BLaER1 (cell line): ENCODE data around the gene CHMP6.

Experiments
- H3K27ac ChIP-seq: shearing (Covaris generic); formaldehyde crosslinking; 2 replicates; pipeline ENCODE4 v1.8.1; 2022
- H3K27me3 ChIP-seq: shearing (Covaris generic); formaldehyde crosslinking; 2 replicates; pipeline ENCODE4 v1.8.1; 2022
- H3K36me3 ChIP-seq: shearing (Covaris generic); formaldehyde crosslinking; 2 replicates; pipeline ENCODE4 v1.8.1; 2022
- H3K4me1 ChIP-seq: shearing (Covaris generic); formaldehyde crosslinking; 2 replicates; pipeline ENCODE4 v1.8.1; 2022
- H3K4me2 ChIP-seq: shearing (Covaris generic); formaldehyde crosslinking; 2 replicates; pipeline ENCODE4 v1.8.1; 2022
- H3K4me3 ChIP-seq: shearing (Covaris generic); formaldehyde crosslinking; 2 replicates; pipeline ENCODE4 v1.8.1; 2022
- H3K9ac ChIP-seq: shearing (Covaris generic); formaldehyde crosslinking; 2 replicates; pipeline ENCODE4 v1.8.1; 2022
- H3K9me3 ChIP-seq: shearing (Covaris generic); formaldehyde crosslinking; 2 replicates; pipeline ENCODE4 v1.8.1; 2022
- H4K20me1 ChIP-seq: shearing (Covaris generic); formaldehyde crosslinking; 2 replicates; pipeline ENCODE4 v1.8.1; 2022
- Cebpa-rat ChIP-seq: shearing (Covaris generic); IDR thresholded peaks from 2 replicates; pipeline ENCODE4 v1.8.1; 2022

CHMP6 gene

DNA sequence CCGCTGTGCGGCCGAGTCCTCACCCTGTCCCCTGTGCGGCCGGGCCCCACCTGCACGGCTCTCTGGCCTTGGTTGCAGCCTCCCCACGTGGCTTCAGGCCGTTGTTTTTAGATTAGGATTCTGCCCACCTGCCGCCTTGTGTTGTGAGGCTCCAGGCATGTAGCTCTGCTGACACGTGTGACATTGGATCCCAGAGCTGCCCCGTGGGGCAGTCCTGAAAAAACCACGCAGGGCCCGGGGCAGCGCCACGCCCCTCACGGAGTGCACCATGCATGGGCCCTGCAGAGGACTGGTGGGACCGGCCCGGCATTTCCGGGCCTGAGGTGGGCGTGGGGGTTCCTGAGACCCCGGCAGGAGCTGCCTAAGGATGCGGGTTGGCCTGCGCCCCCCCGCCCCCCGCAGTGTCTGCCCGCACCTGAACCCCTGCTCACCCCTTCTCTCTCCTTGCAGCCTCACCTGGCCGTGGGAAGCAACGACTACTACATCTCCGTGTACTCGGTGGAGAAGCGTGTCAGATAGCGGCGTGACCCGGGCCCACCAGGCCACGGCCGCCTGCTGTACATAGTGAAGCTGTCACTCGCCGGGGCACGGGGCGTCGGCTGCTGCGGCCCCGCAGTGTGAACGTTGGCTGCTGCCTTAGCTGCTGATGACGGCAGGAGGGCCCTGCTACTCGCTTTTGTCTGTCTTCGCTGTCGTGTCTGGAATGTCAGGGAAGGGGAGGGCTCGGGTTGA is 27.7 kb upstream of the CHMP6 start:
- no peak overlapping the region for H3K27ac ChIP-seq
- H3K4me1 ChIP-seq, result peaks cover 34% of the 10 kb centered on the region
- no peaks in the 10 kb centered on the region for H3K9me3 ChIP-seq
- no peak overlapping the region for H3K4me2 ChIP-seq
- H3K9ac ChIP-seq, result no peak overlapping the region
- no peaks in the 10 kb centered on the region for H3K27me3 ChIP-seq
- H4K20me1 ChIP-seq, result peaks cover 47% of the 10 kb centered on the region
- no peak overlapping the region for H3K4me3 ChIP-seq
- H3K36me3 ChIP-seq, result peaks cover 50% of the 10 kb centered on the region
- no peak for TF ChIP-seq Cebpa-rat

DNA sequence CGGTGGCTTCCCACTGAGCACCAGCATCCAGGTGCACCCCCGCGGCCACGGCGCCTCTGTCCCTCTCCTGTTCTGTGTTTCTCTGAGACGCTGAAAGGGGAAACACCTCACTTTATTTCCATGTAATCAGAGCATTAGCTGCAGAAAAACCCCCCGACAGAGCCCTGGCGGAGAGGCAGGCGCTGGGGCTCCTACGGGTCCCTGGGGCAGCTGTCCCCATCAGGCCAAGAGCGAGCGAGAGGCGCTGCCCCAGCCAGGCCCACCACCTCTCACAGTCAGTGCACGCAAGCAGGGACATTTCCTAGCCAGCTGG is 27.1 kb upstream of the CHMP6 start:
- Histone ChIP-seq H3K27ac (no peak overlapping the region), H3K4me2 (no peak overlapping the region), H4K20me1 (peaks cover 43% of the 10 kb centered on the region), H3K36me3 (peaks cover 50% of the 10 kb centered on the region), H3K4me1 (peaks cover 34% of the 10 kb centered on the region), H3K9ac (no peak overlapping the region), H3K9me3 (no peaks in the 10 kb centered on the region), H3K4me3 (no peak overlapping the region), H3K27me3 (no peaks in the 10 kb centered on the region)
- TF ChIP-seq Cebpa-rat, result no peak

DNA sequence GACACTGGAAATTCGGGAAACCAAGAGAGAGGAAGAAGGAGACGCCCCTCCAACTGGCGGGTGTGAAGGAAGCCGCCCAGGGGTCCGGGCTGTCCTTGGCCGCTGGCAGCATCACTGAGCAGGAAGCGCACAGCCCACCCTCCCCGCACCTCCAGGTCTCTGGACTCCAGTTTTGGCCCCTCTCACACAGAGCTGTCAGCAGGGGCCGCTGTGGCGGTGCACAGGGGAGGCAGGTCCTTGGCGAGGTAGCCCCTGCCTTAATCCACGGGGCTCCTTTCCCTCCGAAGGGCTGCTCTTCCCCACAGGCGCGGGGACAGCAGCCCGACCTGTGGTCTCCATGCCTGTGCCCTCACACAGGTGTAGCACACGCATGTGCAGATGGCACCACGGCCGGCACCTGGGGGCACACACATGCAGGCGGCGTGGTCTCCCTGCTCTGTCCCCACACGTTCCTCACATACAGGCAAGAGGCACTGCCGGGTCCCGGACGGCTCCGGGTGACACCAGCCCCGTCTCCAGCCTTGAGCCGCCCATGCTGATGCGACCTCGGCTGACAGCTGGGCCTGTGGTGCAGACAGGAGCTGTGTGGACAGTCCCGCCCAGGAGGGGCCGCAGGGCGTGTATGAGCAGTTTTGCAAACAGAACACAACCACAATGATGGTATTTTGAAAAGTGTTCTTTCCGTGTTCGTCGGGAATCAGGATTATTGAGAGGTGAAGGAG is 26.6 kb upstream of the CHMP6 start:
- peaks cover 46% of the 10 kb centered on the region for H3K36me3 ChIP-seq
- H3K4me1 ChIP-seq, result peaks cover 38% of the 10 kb centered on the region
- no peak overlapping the region for H3K4me3 ChIP-seq
- H3K9ac ChIP-seq, result no peak overlapping the region
- no peak overlapping the region for H3K4me2 ChIP-seq
- TF ChIP-seq Cebpa-rat, result no peak
- no peaks in the 10 kb centered on the region; the same call in 1 of the 2 replicates for H3K27me3 ChIP-seq
- H3K9me3 ChIP-seq, result no peaks in the 10 kb centered on the region
- peaks cover 43% of the 10 kb centered on the region for H4K20me1 ChIP-seq
- H3K27ac ChIP-seq, result no peak overlapping the region

GRCh38 chr17:80965606-80966005 is 26.0 kb upstream of the CHMP6 start:
- no peak overlapping the region for H3K4me3 ChIP-seq
- no peak for TF ChIP-seq Cebpa-rat
- no peak overlapping the region for H3K4me2 ChIP-seq
- H3K4me1 ChIP-seq, result peaks cover 44% of the 10 kb centered on the region
- peaks cover 2% of the 10 kb centered on the region; the same call in 1 of the 2 replicates for H3K27me3 ChIP-seq
- no peak overlapping the region for H3K9ac ChIP-seq
- H3K9me3 ChIP-seq, result no peaks in the 10 kb centered on the region
- H3K36me3 ChIP-seq, result peaks cover 40% of the 10 kb centered on the region
- peaks cover 45% of the 10 kb centered on the region for H4K20me1 ChIP-seq
- no peak overlapping the region for H3K27ac ChIP-seq

DNA sequence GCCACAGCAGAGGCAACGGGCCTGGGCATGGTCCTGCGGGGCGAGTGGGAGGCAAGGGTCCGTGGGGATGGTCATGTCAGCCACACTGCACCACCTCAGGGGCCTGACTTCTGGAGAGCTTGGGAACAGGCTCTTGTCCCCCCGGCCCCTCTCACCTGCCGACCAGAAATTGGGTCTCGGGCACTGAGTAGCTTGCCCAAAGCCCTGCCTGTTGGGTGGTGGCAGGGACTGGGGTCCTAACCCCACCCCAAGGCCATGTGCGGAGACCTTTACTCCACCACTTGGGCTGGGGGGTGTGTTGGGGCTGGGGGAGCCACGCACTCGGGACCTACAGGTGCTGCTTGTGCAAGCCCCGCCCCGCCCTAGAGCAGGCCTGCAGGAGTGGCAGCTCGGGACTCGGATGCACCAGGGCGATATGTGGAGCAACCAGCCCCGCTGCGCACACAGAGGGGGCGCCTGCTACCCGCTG is 24.2 kb upstream of the CHMP6 start:
- Histone ChIP-seq H4K20me1 (peaks cover 36% of the 10 kb centered on the region), H3K4me2 (no peak overlapping the region), H3K9me3 (no peaks in the 10 kb centered on the region), H3K27ac (no peak overlapping the region), H3K36me3 (peaks cover 24% of the 10 kb centered on the region), H3K4me1 (peaks cover 46% of the 10 kb centered on the region), H3K4me3 (no peak overlapping the region), H3K9ac (no peak overlapping the region), H3K27me3 (peaks cover 12% of the 10 kb centered on the region; the same call in 1 of the 2 replicates)
- no peak for TF ChIP-seq Cebpa-rat

DNA sequence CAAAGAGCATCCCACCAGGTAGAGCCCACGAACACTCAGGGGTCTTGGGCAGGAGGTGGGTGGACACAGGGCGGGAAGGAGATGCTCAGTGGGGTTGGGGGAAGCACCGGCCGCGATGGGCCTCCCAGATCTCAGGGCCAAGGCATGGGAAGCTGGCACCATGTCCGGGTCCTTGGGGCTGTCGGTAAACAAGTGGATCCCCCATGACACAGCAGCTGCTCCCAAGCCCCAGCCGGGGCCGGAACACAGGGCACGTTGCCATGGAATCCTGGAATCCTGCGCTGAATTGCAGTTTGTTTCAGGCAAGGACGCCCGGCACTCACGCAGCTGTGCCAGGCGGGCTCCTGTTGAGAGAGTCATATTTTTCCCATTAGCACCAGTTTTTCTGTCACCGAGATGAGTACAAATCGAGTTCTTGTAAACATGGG is 23.0 kb upstream of the CHMP6 start:
- H3K9ac ChIP-seq, result no peak overlapping the region
- H3K27me3 ChIP-seq, result peaks cover 14% of the 10 kb centered on the region; the same call in 1 of the 2 replicates
- peaks cover 35% of the 10 kb centered on the region; the same call in 1 of the 2 replicates for H4K20me1 ChIP-seq
- H3K36me3 ChIP-seq, result peaks cover 21% of the 10 kb centered on the region
- peaks cover 51% of the 10 kb centered on the region for H3K4me1 ChIP-seq
- H3K9me3 ChIP-seq, result no peaks in the 10 kb centered on the region
- no peak for TF ChIP-seq Cebpa-rat
- H3K4me2 ChIP-seq, result peak overlapping the region; percentile 83
- peak overlapping the region; percentile 26 for H3K27ac ChIP-seq
- H3K4me3 ChIP-seq, result no peak overlapping the region

GRCh38 chr17:80969030-80969673 is 22.5 kb upstream of the CHMP6 start:
- H3K4me2 ChIP-seq, result peak overlapping the region; percentile 83
- peaks cover 51% of the 10 kb centered on the region for H3K4me1 ChIP-seq
- no peaks in the 10 kb centered on the region for H3K9me3 ChIP-seq
- no peak for TF ChIP-seq Cebpa-rat
- H3K27ac ChIP-seq, result peak overlapping the region; percentile 26
- peaks cover 14% of the 10 kb centered on the region; the same call in 1 of the 2 replicates for H3K27me3 ChIP-seq
- peaks cover 17% of the 10 kb centered on the region for H3K36me3 ChIP-seq
- no peak overlapping the region for H3K9ac ChIP-seq
- H3K4me3 ChIP-seq, result no peak overlapping the region
- H4K20me1 ChIP-seq, result peaks cover 35% of the 10 kb centered on the region; the same call in 1 of the 2 replicates

DNA sequence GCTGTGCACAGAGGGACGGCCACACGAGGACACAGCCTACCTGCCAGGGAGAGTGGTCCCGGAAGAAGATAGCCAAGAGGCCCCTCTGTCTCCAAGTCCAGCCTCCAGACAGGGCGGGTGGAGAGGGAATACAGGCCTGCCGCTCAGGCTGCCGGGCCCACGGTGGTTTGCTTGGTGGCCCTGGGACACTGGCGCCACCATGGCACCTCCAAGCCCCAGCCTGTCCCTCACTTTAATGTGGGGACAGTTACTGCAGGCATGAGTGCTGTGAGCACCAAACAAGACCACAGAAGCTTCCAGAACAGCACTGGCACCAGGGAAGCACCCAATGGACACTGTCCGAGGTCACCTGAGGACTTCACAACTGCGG is 22.0 kb upstream of the CHMP6 start:
- Histone ChIP-seq H3K9me3 (no peaks in the 10 kb centered on the region), H4K20me1 (peaks cover 32% of the 10 kb centered on the region; the same call in 1 of the 2 replicates), H3K4me1 (peaks cover 51% of the 10 kb centered on the region), H3K27me3 (peaks cover 14% of the 10 kb centered on the region; the same call in 1 of the 2 replicates), H3K4me2 (peak overlapping the region; percentile 83), H3K36me3 (peaks cover 12% of the 10 kb centered on the region), H3K9ac (0 out of 2 replicates have a peak overlapping the region, but pooled peaks have one; percentile 22), H3K4me3 (no peak overlapping the region), H3K27ac (peak overlapping the region; percentile 26; the same call in 1 of the 2 replicates)
- no peak for TF ChIP-seq Cebpa-rat

GRCh38 chr17:80970044-80970761 is 21.4 kb upstream of the CHMP6 start:
- H3K36me3 ChIP-seq, result peaks cover 6% of the 10 kb centered on the region
- H4K20me1 ChIP-seq, result peaks cover 30% of the 10 kb centered on the region; the same call in 1 of the 2 replicates
- H3K4me2 ChIP-seq, result peak overlapping the region; percentile 83
- peaks cover 14% of the 10 kb centered on the region; the same call in 1 of the 2 replicates for H3K27me3 ChIP-seq
- H3K4me1 ChIP-seq, result peaks cover 51% of the 10 kb centered on the region
- peak overlapping the region; percentile 36; the same call in 1 of the 2 replicates for H3K4me3 ChIP-seq
- H3K9ac ChIP-seq, result peak overlapping the region; percentile 22; the same call in 1 of the 2 replicates
- no peak overlapping the region for H3K27ac ChIP-seq
- no peaks in the 10 kb centered on the region for H3K9me3 ChIP-seq
- TF ChIP-seq Cebpa-rat, result no peak
